ENCODE measurements around the gene ZNF462.
A peak's percentile ranks its signal among the peaks of the same experiment; 100 is the strongest.

Gene ZNF462

GRCh38 chr9:106929471-106930177, 66.7 kb downstream of the ZNF462 start:
- DNase-seq: no peak

- DNase-seq: no peak
Observed at GRCh38 chr9:106930477-106930876, 67.5 kb downstream of the ZNF462 start.

- DNase-seq: no peak
Observed at GRCh38 chr9:106931466-106931865, 68.5 kb downstream of the ZNF462 start.

- DNase-seq: no peak
Observed at GRCh38 chr9:106932178-106932577, 69.2 kb downstream of the ZNF462 start.

- no peak for DNase-seq
Observed at GRCh38 chr9:106932675-106933074, 69.7 kb downstream of the ZNF462 start.

GRCh38 chr9:106933470-106933869, 70.5 kb downstream of the ZNF462 start:
- DNase-seq: no peak

GRCh38 chr9:106934442-106935238, 71.7 kb downstream of the ZNF462 start:
- DNase-seq: no peak

- no peak for DNase-seq
Observed at GRCh38 chr9:106936680-106937079, 73.7 kb downstream of the ZNF462 start.

- peak; percentile 14 for DNase-seq
Observed at GRCh38 chr9:106941916-106942315, 79.0 kb downstream of the ZNF462 start.

- DNase-seq: no peak
Observed at GRCh38 chr9:106945727-106946660, 83.0 kb downstream of the ZNF462 start.

GRCh38 chr9:106947106-106947900, 84.3 kb downstream of the ZNF462 start:
- DNase-seq: no peak

- no peak for DNase-seq
Observed at GRCh38 chr9:106953174-106953573, 90.2 kb downstream of the ZNF462 start.

GRCh38 chr9:106954558-106954957, 91.6 kb downstream of the ZNF462 start:
- DNase-seq: no peak

- DNase-seq: no peak
Observed at GRCh38 chr9:106954974-106955850, 92.2 kb downstream of the ZNF462 start.

- DNase-seq: no peak
Observed at GRCh38 chr9:106956971-106957370, 94.0 kb downstream of the ZNF462 start.

GRCh38 chr9:106958955-106959657, 96.1 kb downstream of the ZNF462 start:
- DNase-seq: no peak

GRCh38 chr9:106960258-106960657, 97.3 kb downstream of the ZNF462 start:
- DNase-seq: no peak

- DNase-seq: no peak
Observed at GRCh38 chr9:106961623-106962022, 98.7 kb downstream of the ZNF462 start.

GRCh38 chr9:106962122-106962521, 99.2 kb downstream of the ZNF462 start:
- no peak for DNase-seq

GRCh38 chr9:106962615-106963363, 99.8 kb downstream of the ZNF462 start:
- no peak for DNase-seq

All from midbrain (tissue), 1 donor.